Testis (tissue), 3 donors: ENCODE results near the gene ATP4B. TPM values are rescaled to one million over a fixed set of nuclear protein-coding genes. Genes with fewer than 3 reads are reported as not detected.

ENCODE experiments used
- DNase-seq: peaks from one replicate; pipeline ENCODE4 v3.0.0-alpha.2; 2019
- H3K27ac ChIP-seq, 2 donors: fragments of 200-600 bp; sonication (generic); one replicate each; pipeline ENCODE4 v1.5.1; 2019
- H3K27me3 ChIP-seq: fragments of 200-600 bp; sonication (generic); one replicate; pipeline ENCODE4 v1.5.1; 2019
- H3K36me3 ChIP-seq: fragments of 200-600 bp; sonication (generic); one replicate; pipeline ENCODE4 v1.5.1; 2017; ENCODE audit warnings: low read depth; ENCODE audit errors: missing control alignments
- H3K4me1 ChIP-seq: fragments of 200-600 bp; sonication (generic); one replicate; pipeline ENCODE4 v1.5.1; 2019
- H3K4me3 ChIP-seq, 2 donors: fragments of 200-600 bp; sonication (generic); one replicate each; pipeline ENCODE4 v1.5.1; 2017 to 2019
- H3K9me3 ChIP-seq: fragments of 200-600 bp; sonication (generic); one replicate; pipeline ENCODE4 v1.5.1; 2017
- POLR2A ChIP-seq: fragments of 450-650 bp; IDR thresholded peaks from one replicate; pipeline ENCODE4 v1.6.1; 2017; ENCODE audit warnings: antibody characterized with exemption, mild to moderate bottlenecking, moderate library complexity
- WGBS, 2 donors: methylation state at CpG; one replicate each; pipeline ENCODE4 v1.1.5; 2018; 5-methylcytosine and 5-hydroxymethylcytosine counted together
- intact Hi-C: fragments of 100-400 bp; cut with DNase I; formaldehyde crosslinking; loops from one replicate; pipeline ENCODE4 v1.15.1; 2023; ENCODE audit warnings: low total_unique reads
- polyA plus RNA-seq: library from polyadenylated mRNA; stranded (reverse); fragments of 350-450 nt; fragmentation: Illumina TruSeq; extraction: RNeasy Lipid Tissue Mini Kit (QIAGEN cat#74804); gene quantifications from one replicate; pipeline ENCODE4 v1.2.3, GENCODE V29; 2014; ENCODE audit warnings: low read depth, low replicate concordance; ENCODE audit not compliant: insufficient read depth
- total RNA-seq, 2 donors: library from RNA; depleted of rRNA; stranded (reverse); fragments of >200 nt; gene quantifications; one replicate each; pipeline ENCODE4 v1.2.3, GENCODE V29; 2016
- TF ChIP-seq, protein P1 (sequence below), 3 experiments: fragments of 450-650 bp in 2 of 3; fragments of 200-600 bp in 1 of 3; sonication (generic) in 1 of 3; IDR thresholded peaks; one replicate each; pipeline ENCODE4 v1.5.1; 2016 to 2019; ENCODE audit warnings: antibody characterized with exemption in 3 of 3, mild to moderate bottlenecking in 2 of 3, moderate library complexity in 1 of 3

ATP4B gene
- total and polyA plus RNA-seq, 3 donors from 2014 or later, result not detected

DNA sequence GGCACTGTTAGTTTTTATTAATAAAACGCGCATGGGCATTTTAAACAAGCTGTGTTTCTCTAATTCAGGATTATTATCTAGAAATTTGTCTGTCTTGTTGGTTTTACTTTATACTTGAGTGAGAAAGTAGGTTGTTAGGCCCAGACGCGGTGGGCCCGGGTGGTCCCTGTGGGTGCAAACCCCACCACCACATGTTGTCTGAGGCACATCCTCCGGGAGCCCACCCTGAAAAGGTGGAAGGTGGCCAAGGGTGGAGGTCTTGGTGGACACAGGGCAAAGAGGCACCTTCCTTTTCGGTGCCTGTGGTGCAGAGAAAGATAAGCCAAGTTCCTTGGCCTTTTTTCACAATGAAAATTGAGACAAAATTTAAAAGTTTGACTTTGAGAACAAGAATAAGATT lies 16.6 kb downstream of the ATP4B start:
- Histone ChIP-seq H3K4me3 (no peak overlapping the region), H3K4me1 (no peaks in the 10 kb centered on the region), H3K36me3 (no peaks in the 10 kb centered on the region), H3K9me3 (no peaks in the 10 kb centered on the region), H3K27ac (no peak overlapping the region), H3K27me3 (no peaks in the 10 kb centered on the region)
- intact Hi-C loops, result no loop called here
- 84% methylated on average over 7 of the region's 7 CpGs for WGBS, 2 donors
- TF ChIP-seq POLR2A, result no peak
- TF ChIP-seq, protein P1, sequence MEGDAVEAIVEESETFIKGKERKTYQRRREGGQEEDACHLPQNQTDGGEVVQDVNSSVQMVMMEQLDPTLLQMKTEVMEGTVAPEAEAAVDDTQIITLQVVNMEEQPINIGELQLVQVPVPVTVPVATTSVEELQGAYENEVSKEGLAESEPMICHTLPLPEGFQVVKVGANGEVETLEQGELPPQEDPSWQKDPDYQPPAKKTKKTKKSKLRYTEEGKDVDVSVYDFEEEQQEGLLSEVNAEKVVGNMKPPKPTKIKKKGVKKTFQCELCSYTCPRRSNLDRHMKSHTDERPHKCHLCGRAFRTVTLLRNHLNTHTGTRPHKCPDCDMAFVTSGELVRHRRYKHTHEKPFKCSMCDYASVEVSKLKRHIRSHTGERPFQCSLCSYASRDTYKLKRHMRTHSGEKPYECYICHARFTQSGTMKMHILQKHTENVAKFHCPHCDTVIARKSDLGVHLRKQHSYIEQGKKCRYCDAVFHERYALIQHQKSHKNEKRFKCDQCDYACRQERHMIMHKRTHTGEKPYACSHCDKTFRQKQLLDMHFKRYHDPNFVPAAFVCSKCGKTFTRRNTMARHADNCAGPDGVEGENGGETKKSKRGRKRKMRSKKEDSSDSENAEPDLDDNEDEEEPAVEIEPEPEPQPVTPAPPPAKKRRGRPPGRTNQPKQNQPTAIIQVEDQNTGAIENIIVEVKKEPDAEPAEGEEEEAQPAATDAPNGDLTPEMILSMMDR (IDR thresholded peaks at IDR 0.05), result no peak
- no peak for DNase-seq

DNA sequence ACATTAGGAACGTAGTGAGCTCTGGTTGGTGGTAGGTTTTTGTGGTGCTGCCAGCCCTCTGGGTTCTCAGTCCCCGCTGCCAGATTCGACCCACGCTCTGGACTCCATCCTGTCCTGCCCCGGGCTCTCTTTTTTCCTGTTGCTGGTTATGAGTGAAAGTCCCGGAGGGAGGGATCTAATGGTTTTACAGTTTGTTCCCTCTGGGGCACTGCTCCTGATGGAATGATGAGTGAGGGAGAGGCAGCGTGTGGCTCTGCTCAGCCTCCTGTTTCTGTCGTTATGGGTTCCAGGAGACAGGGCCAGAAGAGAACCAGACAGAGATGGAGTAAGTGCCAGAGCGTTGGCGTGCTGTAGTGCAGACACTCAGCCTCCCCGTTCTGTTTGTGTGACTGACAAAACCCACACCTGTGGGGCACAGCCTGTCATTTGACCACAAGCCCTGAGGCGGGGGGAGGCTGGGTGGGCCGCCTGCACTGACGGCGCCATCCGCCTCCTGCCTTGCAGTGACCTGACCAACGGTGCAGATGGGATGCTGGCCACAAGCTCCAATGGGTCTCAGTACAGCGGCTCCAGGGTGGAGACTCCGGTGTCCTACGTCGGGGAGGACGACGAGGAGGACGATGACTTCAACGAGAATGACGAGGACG lies 18.3 kb downstream of the ATP4B start:
- Histone ChIP-seq H3K4me1 (no peaks in the 10 kb centered on the region), H3K27ac (no peak overlapping the region), H3K36me3 (no peaks in the 10 kb centered on the region), H3K27me3 (no peaks in the 10 kb centered on the region), H3K4me3 (no peak overlapping the region), H3K9me3 (no peaks in the 10 kb centered on the region)
- intact Hi-C loops, result no loop called here
- WGBS, 2 donors, result 95 to 97% methylated on average over 27 of the region's 27 CpGs
- no peak for TF ChIP-seq POLR2A
- TF ChIP-seq, protein P1 (IDR thresholded peaks at IDR 0.05), result no peak
- DNase-seq, result no peak

DNA sequence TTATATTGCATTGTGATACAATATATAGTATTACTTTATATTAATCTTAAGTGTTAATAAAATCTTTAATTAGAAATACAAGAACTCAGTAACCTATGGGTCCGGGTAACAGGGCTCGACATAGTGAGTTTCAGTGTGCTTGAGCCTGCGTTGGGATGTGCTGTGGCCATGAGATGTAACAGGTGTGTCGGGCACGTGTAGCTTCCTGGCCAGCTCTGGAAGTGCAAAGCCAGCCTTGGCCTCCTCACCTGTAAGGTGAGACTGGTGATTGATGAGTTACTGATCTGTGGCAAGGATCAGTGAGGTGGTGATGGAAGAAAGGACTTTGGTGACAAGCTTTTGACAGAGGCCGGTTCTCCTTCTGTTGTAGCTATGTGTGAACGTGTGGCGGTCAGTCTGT lies 19.2 kb downstream of the ATP4B start:
- 93 to 94% methylated on average over 8 of the region's 8 CpGs for WGBS, 2 donors
- no peaks in the 10 kb centered on the region for H3K27me3 ChIP-seq
- DNase-seq, result no peak
- no peaks in the 10 kb centered on the region for H3K9me3 ChIP-seq
- intact Hi-C loops, result no loop called here
- TF ChIP-seq POLR2A, result no peak
- TF ChIP-seq, protein P1 (IDR thresholded peaks at IDR 0.05), result no peak
- no peaks in the 10 kb centered on the region for H3K36me3 ChIP-seq
- no peak overlapping the region for H3K4me3 ChIP-seq
- H3K27ac ChIP-seq, result no peak overlapping the region
- H3K4me1 ChIP-seq, result no peaks in the 10 kb centered on the region

DNA sequence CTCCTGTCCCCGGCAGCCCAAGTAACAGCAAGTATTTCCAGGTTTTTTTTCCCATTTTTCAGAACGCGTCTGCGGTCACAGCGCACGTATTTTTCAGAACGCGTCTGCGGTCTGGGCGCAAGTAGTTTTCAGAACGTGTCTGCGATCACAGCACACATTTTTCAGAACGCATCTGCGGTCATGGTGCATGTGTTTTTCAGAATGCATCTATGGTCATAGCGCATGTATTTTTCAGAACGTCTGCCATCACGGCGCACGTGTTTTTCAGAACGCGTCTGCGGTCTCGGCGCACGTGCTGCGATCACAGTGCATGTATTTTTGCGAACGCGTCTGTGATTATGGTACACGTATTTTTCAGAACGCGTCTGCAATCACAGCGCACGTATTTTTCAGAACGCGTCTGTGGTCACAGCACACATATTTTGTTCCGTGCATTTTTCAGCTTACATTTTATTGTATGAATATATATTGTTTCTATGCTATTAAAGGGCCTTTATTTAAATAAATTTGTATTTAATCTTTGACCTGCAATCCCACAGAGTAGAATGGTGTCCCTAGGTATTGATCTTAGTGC lies 19.7 kb downstream of the ATP4B start:
- Histone ChIP-seq H3K27me3 (no peaks in the 10 kb centered on the region), H3K4me3 (no peak overlapping the region), H3K36me3 (no peaks in the 10 kb centered on the region), H3K9me3 (no peaks in the 10 kb centered on the region), H3K4me1 (no peaks in the 10 kb centered on the region), H3K27ac (no peak overlapping the region)
- TF ChIP-seq, protein P1 (IDR thresholded peaks at IDR 0.05), result no peak
- TF ChIP-seq POLR2A, result no peak
- intact Hi-C loops, result no loop called here
- DNase-seq, result no peak
- WGBS, 2 donors, result 96 to 97% methylated on average over 37 of the region's 37 CpGs
